Measurements from ENCODE around the gene GHSR.

The GHSR gene

GRCh38 chr3:172447611-172448579 lies at the start of gene GHSR:
Gene GHSR, minus strand, starts transcription at chr3:172448456. Its CDS starts 43 bp downstream, at chr3:172448413.
- DNase-seq, result peak in 1 of 2 experiments; percentile 25

GRCh38 chr3:172490198-172490669 lies 42.0 kb upstream of the GHSR start:
- DNase-seq, result peak; percentile 8 to 61

GRCh38 chr3:172478116-172478515 lies 29.9 kb upstream of the GHSR start:
- DNase-seq, result no peak

- no peak for DNase-seq
Measured at GRCh38 chr3:172476347-172476746, 28.1 kb upstream of the GHSR start.

GRCh38 chr3:172475703-172476102 lies 27.4 kb upstream of the GHSR start:
- DNase-seq, result no peak

GRCh38 chr3:172471903-172472302 lies 23.6 kb upstream of the GHSR start:
- DNase-seq, result no peak

- no peak for DNase-seq
Measured at GRCh38 chr3:172470588-172470987, 22.3 kb upstream of the GHSR start.

GRCh38 chr3:172467170-172467824 lies 19.0 kb upstream of the GHSR start:
- no peak for DNase-seq

GRCh38 chr3:172466553-172467130 lies 18.4 kb upstream of the GHSR start:
- no peak for DNase-seq

- no peak for DNase-seq
Measured at GRCh38 chr3:172465281-172465680, 17.0 kb upstream of the GHSR start.

- DNase-seq, result peak; percentile 68 to 90
Measured at GRCh38 chr3:172464306-172464705, 16.1 kb upstream of the GHSR start.

GRCh38 chr3:172461530-172462138 lies 13.4 kb upstream of the GHSR start:
- DNase-seq, result peak in 1 of 2 experiments; percentile 42

GRCh38 chr3:172456404-172456803 lies 8.1 kb upstream of the GHSR start:
- no peak for DNase-seq

GRCh38 chr3:172454180-172454579 lies 5.9 kb upstream of the GHSR start:
- no peak for DNase-seq

- peak in 1 of 2 experiments; percentile 36 for DNase-seq
Measured at GRCh38 chr3:172449466-172450149, 1.4 kb upstream of the GHSR start.

- DNase-seq, result peak; percentile 18 to 43
Measured at GRCh38 chr3:172448661-172449465, 607 bp upstream of the GHSR start.

GRCh38 chr3:172446198-172446597 lies 2.1 kb downstream of the GHSR start:
- no peak for DNase-seq

GRCh38 chr3:172444821-172445220 lies 3.4 kb downstream of the GHSR start:
- DNase-seq, result no peak

- DNase-seq, result no peak
Measured at GRCh38 chr3:172442606-172443005, 5.7 kb downstream of the GHSR start.

- DNase-seq, result no peak
Measured at GRCh38 chr3:172441581-172441980, 6.7 kb downstream of the GHSR start.

- no peak for DNase-seq
Measured at GRCh38 chr3:172438186-172438585, 10.1 kb downstream of the GHSR start.
